Adrenal gland (tissue), 5 donors: ENCODE results near the gene LHFPL6.

Experiments
- CTCF ChIP-seq, 6 experiments: fragments of 450-650 bp in 4 of 6; fragments of 200-600 bp in 2 of 6; sonication (generic) in 1 of 6; IDR thresholded peaks; 1 replicate in 5 of 6; 2 replicates in 1 of 6; pipeline versions ENCODE4 v1.5.1 to v1.8.0; 2016 to 2021; ENCODE audit warnings: antibody characterized with exemption in 6 of 6, mild to moderate bottlenecking in 2 of 6, moderate library complexity in 1 of 6
- POLR2A ChIP-seq, 2 donors: fragments of 450-650 bp; IDR thresholded peaks; one replicate each; pipeline ENCODE4 v1.6.1; 2017; ENCODE audit warnings: antibody characterized with exemption in 2 of 2, mild to moderate bottlenecking in 2 of 2, moderate library complexity in 1 of 2
- donor health status: DM: no; HTN: no; CAD: no.

- no peak for TF ChIP-seq CTCF (IDR thresholded peaks at IDR 0.05)
- no peak for TF ChIP-seq POLR2A (IDR thresholded peaks at IDR 0.05)
Measured at GRCh38 chr13:39450176-39450575, 152.8 kb downstream of the LHFPL6 start.
